ENCODE data around the gene IFT88.

The IFT88 gene

GRCh38 chr13:20717581-20718542 is 150.9 kb downstream of the IFT88 start:
- DNase-seq: no peak

GRCh38 chr13:20718958-20719566 is 152.1 kb downstream of the IFT88 start:
- no peak for DNase-seq

GRCh38 chr13:20719783-20720182 is 152.8 kb downstream of the IFT88 start:
- DNase-seq: no peak

- DNase-seq: no peak
These were observed 153.5 kb downstream of the IFT88 start for GRCh38 chr13:20720499-20720898.

- DNase-seq: no peak
These were observed 154.1 kb downstream of the IFT88 start for GRCh38 chr13:20721058-20721453.

- no peak for DNase-seq
These were observed 154.7 kb downstream of the IFT88 start for GRCh38 chr13:20721454-20722357.

- DNase-seq: no peak
These were observed 160.9 kb downstream of the IFT88 start for GRCh38 chr13:20727856-20728255.

GRCh38 chr13:20728579-20729311 is 161.8 kb downstream of the IFT88 start:
- DNase-seq: no peak

GRCh38 chr13:20729633-20730585 is 163.0 kb downstream of the IFT88 start:
- DNase-seq: no peak

GRCh38 chr13:20738616-20739015 is 171.7 kb downstream of the IFT88 start:
- no peak for DNase-seq

- no peak for DNase-seq
These were observed 173.1 kb downstream of the IFT88 start for GRCh38 chr13:20740021-20740420.

All from activated CD4-positive, alpha-beta T cell treated with anti-CD3 and anti-CD28 coated beads for 4 hours (primary cell).